Measurements from ENCODE around the gene CNTN2.

DNA sequence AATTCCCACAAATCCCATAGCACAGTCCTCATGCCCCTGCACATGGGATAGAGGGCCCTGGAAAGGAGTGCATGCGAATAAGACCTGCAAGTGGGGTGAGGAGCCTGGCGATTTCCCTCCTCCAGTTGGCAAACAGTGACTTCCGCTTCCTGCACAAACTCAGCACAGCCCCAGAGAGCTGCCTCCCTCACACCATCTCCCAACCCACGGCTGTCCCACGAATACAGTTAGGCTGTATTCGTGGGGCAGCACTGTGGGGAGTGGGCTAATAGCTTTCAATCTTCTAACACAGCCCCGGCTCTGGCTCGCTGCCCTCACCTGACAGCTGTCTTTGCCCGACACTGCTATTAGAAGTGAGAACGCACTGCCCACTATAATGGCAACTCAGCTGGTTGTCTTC is 28.2 kb upstream of the CNTN2 start:
- TF ChIP-seq NR3C1 (CRISPR knock-in tag; conservative IDR thresholded peaks at IDR 0.05; ENCODE audit: low read depth): no peak
- no peak for TF ChIP-seq CTCF (IDR thresholded peaks at IDR 0.05)
- TF ChIP-seq GABPB1 (CRISPR knock-in tag; IDR thresholded peaks at IDR 0.05): no peak
- TF ChIP-seq, protein P1, sequence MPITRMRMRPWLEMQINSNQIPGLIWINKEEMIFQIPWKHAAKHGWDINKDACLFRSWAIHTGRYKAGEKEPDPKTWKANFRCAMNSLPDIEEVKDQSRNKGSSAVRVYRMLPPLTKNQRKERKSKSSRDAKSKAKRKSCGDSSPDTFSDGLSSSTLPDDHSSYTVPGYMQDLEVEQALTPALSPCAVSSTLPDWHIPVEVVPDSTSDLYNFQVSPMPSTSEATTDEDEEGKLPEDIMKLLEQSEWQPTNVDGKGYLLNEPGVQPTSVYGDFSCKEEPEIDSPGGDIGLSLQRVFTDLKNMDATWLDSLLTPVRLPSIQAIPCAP (CRISPR knock-in tag; IDR thresholded peaks at IDR 0.05): no peak
- TF ChIP-seq SMAD3 (CRISPR knock-in tag; IDR thresholded peaks at IDR 0.05; ENCODE audit: borderline replicate concordance): no peak
- no peak for TF ChIP-seq JUN (CRISPR knock-in tag; IDR thresholded peaks at IDR 0.05)
- no peak for TF ChIP-seq CREB1 (CRISPR knock-in tag; IDR thresholded peaks at IDR 0.05)
- no peak for TF ChIP-seq TCF7 (CRISPR knock-in tag; IDR thresholded peaks at IDR 0.05; ENCODE audit: low read depth)
- no peak for TF ChIP-seq ZNF512 (CRISPR knock-in tag; IDR thresholded peaks at IDR 0.05; ENCODE audit: borderline replicate concordance)
- TF ChIP-seq, protein P2, sequence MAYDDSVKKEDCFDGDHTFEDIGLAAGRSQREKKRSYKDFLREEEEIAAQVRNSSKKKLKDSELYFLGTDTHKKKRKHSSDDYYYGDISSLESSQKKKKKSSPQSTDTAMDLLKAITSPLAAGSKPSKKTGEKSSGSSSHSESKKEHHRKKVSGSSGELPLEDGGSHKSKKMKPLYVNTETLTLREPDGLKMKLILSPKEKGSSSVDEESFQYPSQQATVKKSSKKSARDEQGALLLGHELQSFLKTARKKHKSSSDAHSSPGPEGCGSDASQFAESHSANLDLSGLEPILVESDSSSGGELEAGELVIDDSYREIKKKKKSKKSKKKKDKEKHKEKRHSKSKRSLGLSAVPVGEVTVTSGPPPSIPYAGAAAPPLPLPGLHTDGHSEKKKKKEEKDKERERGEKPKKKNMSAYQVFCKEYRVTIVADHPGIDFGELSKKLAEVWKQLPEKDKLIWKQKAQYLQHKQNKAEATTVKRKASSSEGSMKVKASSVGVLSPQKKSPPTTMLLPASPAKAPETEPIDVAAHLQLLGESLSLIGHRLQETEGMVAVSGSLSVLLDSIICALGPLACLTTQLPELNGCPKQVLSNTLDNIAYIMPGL (CRISPR knock-in tag; IDR thresholded peaks at IDR 0.05): no peak
- no peak for TF ChIP-seq TEAD4 (CRISPR knock-in tag; IDR thresholded peaks at IDR 0.05)
- no peak for TF ChIP-seq ZNF423 (CRISPR knock-in tag; IDR thresholded peaks at IDR 0.05)
- no peak for TF ChIP-seq CBFB (CRISPR knock-in tag; IDR thresholded peaks at IDR 0.05; ENCODE audit: low read depth)
